HG02884 (cell line): ENCODE data around the gene GRIK3.
"Not testable (repeated sequence)": the region's sequence is repeated elsewhere in the genome, so short reads cannot be mapped to it uniquely, and the experiment has no call there.

Source experiments
- ATAC-seq: cut with Tn5 transposase; IDR thresholded peaks from one replicate; pipeline ENCODE4 v1.9.1; 2021; ENCODE audit warnings: mild to moderate bottlenecking, moderate library complexity; ENCODE audit not compliant: unreplicated experiment

The GRIK3 gene

DNA sequence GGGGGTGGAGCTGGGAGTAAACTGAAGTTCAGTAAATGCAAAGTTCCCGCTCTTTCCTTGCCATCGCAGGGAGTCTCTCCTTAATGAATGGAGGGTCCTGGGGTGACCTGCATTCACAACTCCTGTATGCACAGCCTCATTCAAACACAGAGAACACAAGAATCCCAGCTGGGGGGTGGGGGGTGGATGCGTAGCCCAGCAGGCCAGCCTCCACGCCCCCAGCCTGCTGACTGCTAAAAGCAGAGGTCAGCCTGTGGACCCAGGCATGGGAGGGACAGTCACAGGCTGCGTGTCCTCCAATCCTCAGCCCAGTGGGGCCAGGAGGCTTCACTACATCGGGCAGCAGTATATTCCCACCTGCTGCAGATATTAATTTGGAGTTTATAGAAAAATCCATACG, 263.1 kb downstream of the GRIK3 start:
- ATAC-seq = no peak

- no peak for ATAC-seq
These were observed 264.2 kb downstream of the GRIK3 start for GRCh38 chr1:36769886-36770830.

GRCh38 chr1:36768486-36769178, 265.7 kb downstream of the GRIK3 start:
- no peak for ATAC-seq

GRCh38 chr1:36767429-36767828, 266.9 kb downstream of the GRIK3 start:
- ATAC-seq = not testable (repeated sequence)

GRCh38 chr1:36766481-36766880, 267.8 kb downstream of the GRIK3 start:
- ATAC-seq = no peak

- no peak for ATAC-seq
These were observed 268.5 kb downstream of the GRIK3 start for GRCh38 chr1:36765785-36766300.

GRCh38 chr1:36764798-36765197, 269.5 kb downstream of the GRIK3 start:
- no peak for ATAC-seq

DNA sequence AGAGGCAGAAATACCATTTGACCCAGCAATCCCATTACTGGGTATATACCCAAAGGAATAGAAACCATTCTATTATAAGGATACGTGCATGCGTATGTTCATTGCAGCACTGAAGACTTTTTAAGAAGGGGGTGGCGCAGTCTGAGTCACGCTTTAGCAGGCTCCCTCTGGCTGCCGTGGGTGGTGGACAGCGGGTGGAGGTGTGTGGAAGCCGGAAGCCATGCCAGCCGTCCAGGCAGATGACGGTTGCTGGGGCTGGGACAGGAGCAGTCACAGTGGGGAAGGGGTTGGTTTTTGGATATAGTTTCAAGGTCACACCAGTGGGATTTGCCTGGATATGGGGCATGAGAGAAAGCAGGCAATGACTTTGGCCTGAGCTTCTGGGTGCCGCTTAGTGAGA, 270.5 kb downstream of the GRIK3 start:
- no peak for ATAC-seq

GRCh38 chr1:36762174-36762573, 272.1 kb downstream of the GRIK3 start:
- no peak for ATAC-seq

DNA sequence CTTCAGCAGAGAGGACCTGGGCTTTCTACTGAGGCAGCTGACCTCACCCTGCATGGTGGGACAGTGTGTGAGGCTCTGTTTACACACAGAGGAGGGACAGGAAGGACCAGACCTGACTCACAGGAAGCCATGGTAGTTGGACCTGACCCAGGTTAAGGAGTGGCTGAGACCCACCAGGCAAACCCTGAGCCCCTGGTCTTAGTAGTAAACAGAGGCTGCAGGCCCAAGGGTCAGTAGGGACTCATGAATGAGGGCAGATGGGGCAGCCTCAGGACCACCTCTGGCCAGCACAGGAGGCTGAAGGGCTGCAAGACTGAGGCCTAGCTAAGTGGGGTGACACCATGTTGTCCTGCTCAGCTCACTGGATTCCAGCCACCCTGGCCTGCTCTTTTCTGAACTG, 273.2 kb downstream of the GRIK3 start:
- no peak for ATAC-seq

GRCh38 chr1:36760081-36760480, 274.2 kb downstream of the GRIK3 start:
- ATAC-seq = no peak

DNA sequence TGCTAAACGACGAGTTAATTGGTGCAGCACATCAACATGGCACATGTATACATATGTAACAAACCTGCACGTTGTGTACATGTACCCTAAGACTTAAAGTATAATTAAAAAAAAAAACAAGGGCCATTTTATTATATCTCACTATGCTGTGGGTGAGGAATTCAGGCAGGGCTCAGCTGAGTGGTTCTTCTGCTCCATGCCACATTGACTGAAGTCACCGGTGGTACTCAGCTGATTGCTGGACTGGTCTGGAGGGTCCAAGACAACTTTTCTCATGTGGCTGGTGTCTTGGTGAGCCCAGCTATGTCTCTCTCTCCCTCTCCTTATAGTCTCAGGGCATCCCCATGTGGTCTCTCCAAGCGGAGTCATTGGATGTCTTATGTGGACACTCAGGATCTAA, 275.0 kb downstream of the GRIK3 start:
- ATAC-seq = no peak

DNA sequence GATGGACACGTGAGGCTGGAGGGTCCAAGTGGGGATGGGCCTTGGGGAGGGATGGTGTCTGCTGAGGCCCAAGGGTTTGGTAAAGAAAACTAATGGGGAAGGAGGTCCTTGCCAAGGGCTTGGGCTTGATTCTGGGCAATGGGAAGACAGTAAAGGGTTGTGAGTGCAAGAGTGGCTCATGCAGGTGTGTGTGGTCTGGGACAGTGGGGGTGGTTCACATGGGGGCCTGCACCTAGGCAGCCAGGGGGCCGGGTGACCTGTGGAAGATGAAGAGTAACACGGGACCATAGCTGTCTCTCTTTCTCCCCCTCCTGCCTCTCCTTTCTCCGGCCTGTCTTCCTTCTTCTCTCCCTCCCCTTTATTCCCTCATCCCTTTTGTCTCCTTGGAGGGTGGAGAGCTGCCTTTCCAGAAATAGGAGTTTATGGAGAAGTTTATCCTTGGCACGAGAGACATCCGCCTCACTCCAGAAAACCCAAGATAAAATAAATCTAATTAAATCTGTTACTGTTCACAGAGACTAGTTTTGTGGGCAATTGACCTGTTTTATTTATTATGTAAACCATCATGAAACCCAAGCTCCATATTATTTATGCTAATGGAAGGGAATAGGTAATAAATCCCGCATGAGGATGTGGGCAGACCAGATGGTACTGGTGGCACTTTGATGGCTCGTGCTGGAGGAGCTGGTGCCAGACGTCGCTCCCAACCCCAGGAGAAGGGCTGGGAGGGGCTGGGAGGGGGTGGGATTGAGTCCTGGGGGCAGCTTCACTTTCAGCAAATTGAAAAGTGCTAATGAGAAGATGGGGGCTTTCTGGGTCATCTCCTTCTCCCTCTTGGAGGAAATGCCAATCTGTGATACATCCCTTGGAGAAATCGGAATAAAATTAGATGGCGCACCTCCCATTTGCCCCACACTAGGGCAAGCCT, 278.7 kb downstream of the GRIK3 start:
- ATAC-seq = no peak

DNA sequence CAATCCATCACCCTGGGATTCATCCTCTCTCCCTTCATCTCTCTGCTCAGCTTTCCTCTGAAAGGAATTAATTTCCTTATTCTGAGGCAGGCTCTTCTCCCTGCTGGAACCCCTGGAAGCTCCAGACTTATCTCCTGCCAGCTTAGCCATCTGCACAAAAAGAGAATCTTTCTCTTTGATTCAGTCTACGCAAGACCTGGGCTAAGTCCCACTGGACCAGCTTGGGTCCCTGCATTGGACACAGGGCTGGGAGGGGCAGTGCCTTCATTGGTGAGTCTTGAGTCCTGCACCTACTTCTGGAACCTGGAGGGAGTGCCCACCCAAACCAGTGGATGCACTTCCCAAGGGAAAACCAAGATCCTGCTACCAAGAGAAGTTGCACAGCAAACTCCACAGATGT, 279.9 kb downstream of the GRIK3 start:
- ATAC-seq = no peak

GRCh38 chr1:36753451-36753850, 280.9 kb downstream of the GRIK3 start:
- ATAC-seq = no peak

DNA sequence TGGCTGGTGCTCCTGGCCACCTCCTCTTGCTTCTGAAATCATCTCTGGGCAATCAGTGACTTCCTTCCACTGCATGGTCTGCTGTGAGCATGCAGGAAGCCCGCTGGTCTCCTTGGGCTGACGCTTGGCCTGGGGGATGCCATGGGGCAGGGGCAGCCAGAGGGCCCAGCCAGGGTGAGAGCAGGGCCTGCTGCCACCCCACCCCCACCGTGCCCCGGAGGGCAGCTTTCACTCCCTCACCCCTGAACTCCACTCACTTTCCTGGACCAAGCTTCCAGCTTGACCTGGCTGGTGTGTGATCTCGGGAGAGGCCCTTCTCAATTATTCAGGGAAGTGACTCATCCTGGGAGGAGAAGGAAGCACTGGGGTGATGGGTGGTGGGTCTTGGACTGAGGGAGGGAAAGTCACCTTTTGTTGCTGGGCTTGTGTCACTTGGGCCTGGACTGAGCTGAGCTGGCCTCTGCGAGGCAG, 281.4 kb downstream of the GRIK3 start:
- no peak for ATAC-seq

DNA sequence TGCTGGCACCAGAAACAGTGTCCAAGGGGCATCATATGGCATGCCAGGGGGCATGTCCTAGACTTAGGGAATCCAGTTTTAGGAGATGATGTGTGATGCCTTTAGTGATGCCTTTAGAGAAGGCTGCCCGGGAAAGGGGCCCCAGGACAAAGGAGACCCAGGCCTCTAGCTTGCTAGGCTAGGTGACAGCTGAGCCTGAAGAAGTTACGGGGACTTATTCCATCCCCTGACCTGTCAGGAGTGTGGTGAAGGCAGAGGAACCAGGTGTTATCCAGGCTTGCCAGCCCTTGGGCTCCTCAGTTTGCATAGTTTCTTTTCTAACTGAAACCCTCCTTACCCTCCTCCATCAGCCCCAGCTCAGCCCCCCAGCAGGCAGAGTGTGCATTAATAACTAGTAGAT, 281.9 kb downstream of the GRIK3 start:
- ATAC-seq = no peak

DNA sequence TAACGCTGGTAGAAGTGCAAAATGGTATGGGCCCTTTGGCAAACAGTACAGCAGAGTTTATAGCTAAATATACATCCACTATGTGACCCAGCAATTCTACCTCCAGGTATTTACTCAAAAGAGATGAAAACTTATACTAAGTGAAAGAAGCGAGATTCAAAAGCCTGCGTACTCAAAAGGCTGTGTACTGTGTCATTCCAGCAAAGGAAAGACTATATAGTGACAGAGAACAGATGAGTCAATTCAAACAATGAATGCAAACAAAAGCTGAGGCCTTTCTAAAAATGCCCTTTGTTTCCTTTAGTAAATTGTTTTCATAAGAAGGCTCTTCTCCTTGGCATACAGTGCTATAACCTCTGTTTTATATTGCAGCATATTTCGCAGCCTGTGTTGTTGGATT, 282.8 kb downstream of the GRIK3 start:
- no peak for ATAC-seq

DNA sequence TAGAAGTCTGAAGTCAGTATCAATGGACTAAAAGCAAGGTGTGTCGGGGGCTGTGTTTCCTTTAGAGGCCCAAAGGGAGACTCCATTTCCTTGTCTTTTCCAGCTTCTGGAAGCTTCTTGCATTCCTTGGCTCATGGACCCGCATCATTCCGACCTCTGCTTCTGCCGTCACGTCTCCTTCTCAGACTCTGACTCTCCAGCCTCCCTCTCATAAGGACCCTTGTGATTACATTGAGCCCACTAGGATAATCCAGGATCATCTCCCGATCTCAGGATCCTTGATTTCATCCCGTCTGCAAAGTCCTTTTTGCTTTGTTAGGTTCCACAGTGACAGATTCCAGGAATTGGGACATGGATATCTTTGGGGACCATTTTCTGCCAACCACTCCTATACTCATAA, 285.8 kb downstream of the GRIK3 start:
- no peak for ATAC-seq
